WTC11 (cell line): ENCODE data around the gene AFP. TPM values are rescaled to one million over a fixed set of nuclear protein-coding genes. Genes with fewer than 3 reads are reported as not detected.

ENCODE experiments used
- ATAC-seq: fragments of 200-7000 bp; cut with Tn5 transposase; 2 replicates; pipeline ENCODE4 v1.10.0; 2021; ENCODE audit warnings: mild to moderate bottlenecking, moderate library complexity
- CTCF ChIA-PET: fragments of 300-600 bp; sonication (Branson Sonifier 250); formaldehyde crosslinking; loops from one replicate; lab custom pipeline; 2021; ENCODE audit warnings: antibody characterized with exemption; lab: Charles Lee
- POLR2A ChIA-PET: fragments of 350-600 bp; sonication (Branson Sonifier 250); formaldehyde crosslinking; loops from one replicate; lab custom pipeline; 2021; ENCODE audit warnings: antibody characterized with exemption; lab: Charles Lee
- DNase-seq: peaks from one replicate; pipeline ENCODE4 v3.0.0; 2021; ENCODE audit warnings: low spot score
- H3K27ac Mint-ChIP-seq: 2 replicates; pipeline ENCODE4 v1.8.0; 2021; ENCODE audit warnings: mixed read lengths
- H3K27me3 Mint-ChIP-seq: 2 replicates; pipeline ENCODE4 v1.8.0; 2021; ENCODE audit warnings: low read depth, mild to moderate bottlenecking, moderate library complexity, mixed read lengths
- H3K36me3 Mint-ChIP-seq: 2 replicates; pipeline ENCODE4 v1.8.0; 2021; ENCODE audit warnings: mixed read lengths
- H3K4me1 Mint-ChIP-seq: 2 replicates; pipeline ENCODE4 v1.8.0; 2022; ENCODE audit warnings: mixed read lengths
- H3K4me3 Mint-ChIP-seq: 2 replicates; pipeline ENCODE4 v1.8.0; 2021; ENCODE audit warnings: mild to moderate bottlenecking, moderate library complexity, mixed read lengths
- H3K9me3 Mint-ChIP-seq: 2 replicates; pipeline ENCODE4 v1.8.0; 2021; ENCODE audit warnings: mixed read lengths
- FOXJ3 ChIP-seq: sonication (generic); formaldehyde crosslinking; IDR thresholded peaks from 2 replicates; pipeline ENCODE4 v1.9.0; 2021; ENCODE audit warnings: missing genetic modification reagents, mild to moderate bottlenecking, borderline replicate concordance
- FOXP1 ChIP-seq: sonication (generic); formaldehyde crosslinking; IDR thresholded peaks from 2 replicates; pipeline ENCODE4 v1.8.0; 2022; ENCODE audit warnings: missing genetic modification reagents, mild to moderate bottlenecking, moderate library complexity, borderline replicate concordance
- GABPB1 ChIP-seq: sonication (generic); formaldehyde crosslinking; IDR thresholded peaks from 2 replicates; pipeline ENCODE4 v1.8.1; 2023; ENCODE audit warnings: mild to moderate bottlenecking, missing genetic modification reagents
- KAT7 ChIP-seq: sonication (generic); formaldehyde crosslinking; IDR thresholded peaks from 2 replicates; pipeline ENCODE4 v1.8.1; 2023; ENCODE audit warnings: missing genetic modification reagents, mild to moderate bottlenecking, borderline replicate concordance
- NFE2L1 ChIP-seq: sonication (generic); formaldehyde crosslinking; IDR thresholded peaks from 2 replicates; pipeline ENCODE4 v1.8.1; 2023; ENCODE audit warnings: missing genetic modification reagents
- NR1H2 ChIP-seq: sonication (generic); formaldehyde crosslinking; IDR thresholded peaks from 2 replicates; pipeline ENCODE4 v1.9.0; 2021; ENCODE audit warnings: mild to moderate bottlenecking, moderate library complexity, missing genetic modification reagents
- NR3C1 ChIP-seq: sonication (generic); formaldehyde crosslinking; conservative IDR thresholded peaks from 2 replicates; pipeline ENCODE4 v1.8.1; 2023; ENCODE audit warnings: low read depth, mild to moderate bottlenecking, missing genetic modification reagents
- SOX15 ChIP-seq: fragments of 250-450 bp; sonication (Bioruptor Pico); IDR thresholded peaks from 2 replicates; pipeline ENCODE4 v1.9.0; 2021; ENCODE audit warnings: mild to moderate bottlenecking
- SP1 ChIP-seq: sonication (generic); formaldehyde crosslinking; conservative IDR thresholded peaks from 2 replicates; pipeline ENCODE4 v1.8.1; 2022; ENCODE audit warnings: missing genetic modification reagents
- TP53 ChIP-seq: sonication (generic); formaldehyde crosslinking; IDR thresholded peaks from 2 replicates; pipeline ENCODE4 v1.8.1; 2023; ENCODE audit warnings: mild to moderate bottlenecking, missing genetic modification reagents
- ZNF138 ChIP-seq: sonication (generic); formaldehyde crosslinking; conservative IDR thresholded peaks from 2 replicates; pipeline ENCODE4 v1.8.1; 2022; ENCODE audit warnings: mild to moderate bottlenecking, moderate library complexity, missing genetic modification reagents
- ZNF219 ChIP-seq: sonication (generic); formaldehyde crosslinking; IDR thresholded peaks from 2 replicates; pipeline ENCODE4 v1.8.0; 2023; ENCODE audit warnings: missing genetic modification reagents, mild to moderate bottlenecking, borderline replicate concordance
- ZNF396 ChIP-seq: fragments of 250-450 bp; sonication (Bioruptor Pico); IDR thresholded peaks from 2 replicates; pipeline ENCODE4 v1.8.0; 2021; ENCODE audit warnings: mild to moderate bottlenecking, moderate library complexity, borderline replicate concordance
- total RNA-seq: library from RNA; stranded (reverse); gene quantifications from 3 replicates; pipeline ENCODE4 v1.2.3, GENCODE V29; 2021
- TF ChIP-seq, protein P1 (sequence below): sonication (generic); formaldehyde crosslinking; IDR thresholded peaks from 2 replicates; pipeline ENCODE4 v1.8.1; 2023; ENCODE audit warnings: mild to moderate bottlenecking, missing genetic modification reagents
- TF ChIP-seq, protein P2 (sequence below): sonication (generic); formaldehyde crosslinking; IDR thresholded peaks from 2 replicates; pipeline ENCODE4 v1.8.1; 2022; ENCODE audit warnings: mild to moderate bottlenecking, missing genetic modification reagents, moderate library complexity, borderline replicate concordance
- TF ChIP-seq, protein P3 (sequence below): sonication (generic); formaldehyde crosslinking; IDR thresholded peaks from 2 replicates; pipeline ENCODE4 v1.8.1; 2023; ENCODE audit warnings: mild to moderate bottlenecking, missing genetic modification reagents, borderline replicate concordance
- TF ChIP-seq, protein P4 (sequence below): sonication (generic); formaldehyde crosslinking; IDR thresholded peaks from 2 replicates; pipeline ENCODE4 v1.8.1; 2023; ENCODE audit warnings: mild to moderate bottlenecking, missing genetic modification reagents

Gene AFP
- total RNA-seq, 1 experiment from 2014 or later = 1.8 TPM

DNA sequence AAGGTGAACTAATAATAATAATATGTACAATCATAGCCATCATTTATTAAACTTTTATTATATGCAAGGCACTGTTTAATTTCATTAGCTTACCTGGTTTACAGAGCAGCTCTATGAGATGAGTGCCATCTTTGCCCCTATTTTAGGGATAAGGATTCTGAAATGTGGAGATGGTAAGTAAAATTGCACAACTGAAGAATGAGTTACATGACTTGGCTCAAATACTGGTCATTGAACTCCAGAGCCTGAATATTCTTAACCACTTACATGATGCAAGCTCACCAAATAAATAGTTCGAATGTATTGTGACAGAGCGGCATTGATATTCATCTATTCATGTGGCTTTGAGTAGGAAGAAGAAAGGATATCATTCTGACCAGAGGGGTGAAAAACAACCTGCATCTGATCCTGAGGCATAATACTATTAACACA, 20.2 kb upstream of the AFP start:
- Mint-ChIP-seq H3K27me3 (no peaks in the 10 kb centered on the region), H3K27ac (no peak overlapping the region), H3K4me3 (no peak overlapping the region), H3K9me3 (no peaks in the 10 kb centered on the region), H3K36me3 (no peaks in the 10 kb centered on the region), H3K4me1 (peaks cover 3% of the 10 kb centered on the region; the same call in 1 of the 2 replicates)
- TF ChIP-seq NR1H2 (CRISPR knock-in tag) (no peak), GABPB1 (CRISPR knock-in tag) (peak; percentile 92), ZNF138 (CRISPR knock-in tag) (no peak), TP53 (CRISPR knock-in tag) (no peak), NFE2L1 (no peak)
- TF ChIP-seq, protein P1, sequence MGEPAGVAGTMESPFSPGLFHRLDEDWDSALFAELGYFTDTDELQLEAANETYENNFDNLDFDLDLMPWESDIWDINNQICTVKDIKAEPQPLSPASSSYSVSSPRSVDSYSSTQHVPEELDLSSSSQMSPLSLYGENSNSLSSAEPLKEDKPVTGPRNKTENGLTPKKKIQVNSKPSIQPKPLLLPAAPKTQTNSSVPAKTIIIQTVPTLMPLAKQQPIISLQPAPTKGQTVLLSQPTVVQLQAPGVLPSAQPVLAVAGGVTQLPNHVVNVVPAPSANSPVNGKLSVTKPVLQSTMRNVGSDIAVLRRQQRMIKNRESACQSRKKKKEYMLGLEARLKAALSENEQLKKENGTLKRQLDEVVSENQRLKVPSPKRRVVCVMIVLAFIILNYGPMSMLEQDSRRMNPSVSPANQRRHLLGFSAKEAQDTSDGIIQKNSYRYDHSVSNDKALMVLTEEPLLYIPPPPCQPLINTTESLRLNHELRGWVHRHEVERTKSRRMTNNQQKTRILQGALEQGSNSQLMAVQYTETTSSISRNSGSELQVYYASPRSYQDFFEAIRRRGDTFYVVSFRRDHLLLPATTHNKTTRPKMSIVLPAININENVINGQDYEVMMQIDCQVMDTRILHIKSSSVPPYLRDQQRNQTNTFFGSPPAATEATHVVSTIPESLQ (CRISPR knock-in tag) = no peak
- CTCF ChIA-PET = interaction anchor here (2.8 kb wide), 1 partner anchor 30 kb away, joined by 8 read pairs; no protein-coding TSS in a partner anchor
- ATAC-seq = no peak
- no peak for DNase-seq
- POLR2A ChIA-PET = no interaction called here

DNA sequence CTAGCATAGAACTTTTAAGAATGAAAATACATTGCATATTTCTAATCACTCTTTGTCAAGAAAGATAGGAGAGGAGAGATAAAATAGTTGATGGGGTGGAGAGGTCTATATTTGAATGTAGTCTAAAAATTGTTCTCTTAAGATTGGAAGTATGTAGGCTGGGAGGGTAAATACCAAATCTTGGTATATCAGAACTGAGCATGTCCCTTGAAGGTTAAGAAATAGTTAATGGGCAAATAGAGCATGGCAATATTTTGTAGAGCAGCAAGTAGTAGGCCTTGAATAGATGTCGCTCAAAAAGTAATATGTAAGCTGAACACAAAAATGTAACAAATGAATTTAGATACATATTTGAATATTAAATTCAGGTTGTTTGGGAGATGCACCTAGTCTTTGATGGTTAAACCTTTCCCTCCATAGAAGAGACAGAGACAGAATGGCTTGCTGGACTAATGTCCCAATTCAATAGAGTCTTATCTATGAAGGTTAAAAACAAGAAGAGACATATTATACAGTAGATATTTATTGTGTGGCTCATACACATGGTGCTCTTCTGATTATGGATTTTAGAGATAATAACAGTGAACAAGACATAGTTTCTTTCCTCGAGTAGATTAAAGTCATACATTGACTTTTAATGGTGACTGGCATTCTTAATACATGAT, 19.5 kb upstream of the AFP start:
- POLR2A ChIA-PET = no interaction called here
- no peak overlapping the region for H3K27ac Mint-ChIP-seq
- CTCF ChIA-PET = interaction anchor here (2.8 kb wide), 1 partner anchor 30 kb away, joined by 8 read pairs; no protein-coding TSS in a partner anchor
- ATAC-seq (no peak), DNase-seq (no peak)
- H3K4me1 Mint-ChIP-seq = peaks cover 3% of the 10 kb centered on the region; the same call in 1 of the 2 replicates
- H3K4me3 Mint-ChIP-seq = no peak overlapping the region
- no peaks in the 10 kb centered on the region for H3K9me3 Mint-ChIP-seq
- no peak for TF ChIP-seq ZNF219 (CRISPR knock-in tag)
- no peak for TF ChIP-seq FOXP1 (CRISPR knock-in tag)
- TF ChIP-seq NR3C1 = no peak
- TF ChIP-seq FOXJ3 (CRISPR knock-in tag) = no peak
- TF ChIP-seq, protein P1 (CRISPR knock-in tag) = no peak
- TF ChIP-seq, protein P2, sequence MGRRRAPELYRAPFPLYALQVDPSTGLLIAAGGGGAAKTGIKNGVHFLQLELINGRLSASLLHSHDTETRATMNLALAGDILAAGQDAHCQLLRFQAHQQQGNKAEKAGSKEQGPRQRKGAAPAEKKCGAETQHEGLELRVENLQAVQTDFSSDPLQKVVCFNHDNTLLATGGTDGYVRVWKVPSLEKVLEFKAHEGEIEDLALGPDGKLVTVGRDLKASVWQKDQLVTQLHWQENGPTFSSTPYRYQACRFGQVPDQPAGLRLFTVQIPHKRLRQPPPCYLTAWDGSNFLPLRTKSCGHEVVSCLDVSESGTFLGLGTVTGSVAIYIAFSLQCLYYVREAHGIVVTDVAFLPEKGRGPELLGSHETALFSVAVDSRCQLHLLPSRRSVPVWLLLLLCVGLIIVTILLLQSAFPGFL (CRISPR knock-in tag) = no peak
- TF ChIP-seq, protein P3, sequence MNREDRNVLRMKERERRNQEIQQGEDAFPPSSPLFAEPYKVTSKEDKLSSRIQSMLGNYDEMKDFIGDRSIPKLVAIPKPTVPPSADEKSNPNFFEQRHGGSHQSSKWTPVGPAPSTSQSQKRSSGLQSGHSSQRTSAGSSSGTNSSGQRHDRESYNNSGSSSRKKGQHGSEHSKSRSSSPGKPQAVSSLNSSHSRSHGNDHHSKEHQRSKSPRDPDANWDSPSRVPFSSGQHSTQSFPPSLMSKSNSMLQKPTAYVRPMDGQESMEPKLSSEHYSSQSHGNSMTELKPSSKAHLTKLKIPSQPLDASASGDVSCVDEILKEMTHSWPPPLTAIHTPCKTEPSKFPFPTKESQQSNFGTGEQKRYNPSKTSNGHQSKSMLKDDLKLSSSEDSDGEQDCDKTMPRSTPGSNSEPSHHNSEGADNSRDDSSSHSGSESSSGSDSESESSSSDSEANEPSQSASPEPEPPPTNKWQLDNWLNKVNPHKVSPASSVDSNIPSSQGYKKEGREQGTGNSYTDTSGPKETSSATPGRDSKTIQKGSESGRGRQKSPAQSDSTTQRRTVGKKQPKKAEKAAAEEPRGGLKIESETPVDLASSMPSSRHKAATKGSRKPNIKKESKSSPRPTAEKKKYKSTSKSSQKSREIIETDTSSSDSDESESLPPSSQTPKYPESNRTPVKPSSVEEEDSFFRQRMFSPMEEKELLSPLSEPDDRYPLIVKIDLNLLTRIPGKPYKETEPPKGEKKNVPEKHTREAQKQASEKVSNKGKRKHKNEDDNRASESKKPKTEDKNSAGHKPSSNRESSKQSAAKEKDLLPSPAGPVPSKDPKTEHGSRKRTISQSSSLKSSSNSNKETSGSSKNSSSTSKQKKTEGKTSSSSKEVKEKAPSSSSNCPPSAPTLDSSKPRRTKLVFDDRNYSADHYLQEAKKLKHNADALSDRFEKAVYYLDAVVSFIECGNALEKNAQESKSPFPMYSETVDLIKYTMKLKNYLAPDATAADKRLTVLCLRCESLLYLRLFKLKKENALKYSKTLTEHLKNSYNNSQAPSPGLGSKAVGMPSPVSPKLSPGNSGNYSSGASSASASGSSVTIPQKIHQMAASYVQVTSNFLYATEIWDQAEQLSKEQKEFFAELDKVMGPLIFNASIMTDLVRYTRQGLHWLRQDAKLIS (CRISPR knock-in tag) = no peak
- TF ChIP-seq, protein P4, sequence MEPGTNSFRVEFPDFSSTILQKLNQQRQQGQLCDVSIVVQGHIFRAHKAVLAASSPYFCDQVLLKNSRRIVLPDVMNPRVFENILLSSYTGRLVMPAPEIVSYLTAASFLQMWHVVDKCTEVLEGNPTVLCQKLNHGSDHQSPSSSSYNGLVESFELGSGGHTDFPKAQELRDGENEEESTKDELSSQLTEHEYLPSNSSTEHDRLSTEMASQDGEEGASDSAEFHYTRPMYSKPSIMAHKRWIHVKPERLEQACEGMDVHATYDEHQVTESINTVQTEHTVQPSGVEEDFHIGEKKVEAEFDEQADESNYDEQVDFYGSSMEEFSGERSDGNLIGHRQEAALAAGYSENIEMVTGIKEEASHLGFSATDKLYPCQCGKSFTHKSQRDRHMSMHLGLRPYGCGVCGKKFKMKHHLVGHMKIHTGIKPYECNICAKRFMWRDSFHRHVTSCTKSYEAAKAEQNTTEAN (CRISPR knock-in tag) = no peak
- TF ChIP-seq KAT7 (CRISPR knock-in tag) = no peak
- TF ChIP-seq ZNF396 (CRISPR knock-in tag) = no peak
- TF ChIP-seq SP1 (CRISPR knock-in tag) = no peak
- no peak for TF ChIP-seq SOX15
- TF ChIP-seq, all 79 proteins: peak for 0
- no peaks in the 10 kb centered on the region for H3K27me3 Mint-ChIP-seq
- H3K36me3 Mint-ChIP-seq = no peaks in the 10 kb centered on the region
